ENCODE data around the gene MYO18A. TPM values are rescaled to one million over a fixed set of nuclear protein-coding genes. Genes with fewer than 3 reads are reported as not detected.
A peak's percentile ranks its signal among the peaks of the same experiment; 100 is the strongest.

Gene MYO18A
- total and polyA plus RNA-seq, 11 donors = 83.5 to 340 (median 300) TPM

GRCh38 chr17:29073045-29073444 is 107.2 kb downstream of the MYO18A start:
- intact Hi-C loops (cut with DNase I) = no loop called here
- Histone ChIP-seq H3K27ac (no peak overlapping the region), H3K9me3 (no peaks in the 10 kb centered on the region), H3K36me3 (peaks cover 0 to 29% (median 15%) of the 10 kb centered on the region in 9 donors), H3K27me3 (no peaks in the 10 kb centered on the region), H3K4me3 (no peak overlapping the region), H3K4me1 (peaks cover 0 to 46% (median 13%) of the 10 kb centered on the region in 12 donors)
- TF ChIP-seq POLR2A (IDR thresholded peaks at IDR 0.05) = no peak
- TF ChIP-seq CTCF (IDR thresholded peaks at IDR 0.05) = no peak
- WGBS, 4 donors = 72 to 87% (median 77%) methylated on average over 2 of the region's 2 CpGs
- ATAC-seq (no peak), DNase-seq (no peak)

GRCh38 chr17:29071303-29071702 is 108.9 kb downstream of the MYO18A start:
- H3K4me3 ChIP-seq = no peak overlapping the region
- WGBS, 4 donors = 91 to 97% (median 95%) methylated on average over 1 of the region's 1 CpG
- H3K36me3 ChIP-seq = peaks cover 0 to 15% (median 1%) of the 10 kb centered on the region in 9 donors
- TF ChIP-seq CTCF (IDR thresholded peaks at IDR 0.05) (no peak), POLR2A (IDR thresholded peaks at IDR 0.05) (no peak)
- H3K27ac ChIP-seq = no peak overlapping the region
- ATAC-seq = no peak
- no peak for DNase-seq
- intact Hi-C loops (cut with DNase I) = loop anchor here in 1 of 10 donors (2.0 kb wide), 1 partner anchor 99 kb away; no protein-coding TSS in a partner anchor
- H3K4me1 ChIP-seq = peaks cover 0 to 36% (median 12%) of the 10 kb centered on the region in 12 donors
- no peaks in the 10 kb centered on the region for H3K9me3 ChIP-seq
- no peaks in the 10 kb centered on the region for H3K27me3 ChIP-seq

GRCh38 chr17:29070781-29071180 is 109.4 kb downstream of the MYO18A start:
- peaks cover 0 to 10% (median 0%) of the 10 kb centered on the region in 9 donors for H3K36me3 ChIP-seq
- H3K9me3 ChIP-seq = no peaks in the 10 kb centered on the region
- TF ChIP-seq POLR2A (IDR thresholded peaks at IDR 0.05) (no peak), CTCF (IDR thresholded peaks at IDR 0.05) (no peak)
- no peaks in the 10 kb centered on the region for H3K27me3 ChIP-seq
- intact Hi-C loops (cut with DNase I) = loop anchor here in 1 of 10 donors (2.0 kb wide), 1 partner anchor 98 kb away; no protein-coding TSS in a partner anchor
- H3K4me3 ChIP-seq = no peak overlapping the region
- peaks cover 0 to 36% (median 12%) of the 10 kb centered on the region in 12 donors for H3K4me1 ChIP-seq
- DNase-seq (no peak), ATAC-seq (peak in 1 of 4 donors; percentile 6)
- H3K27ac ChIP-seq = peak overlapping the region in 1 of 12 donors; percentile 9
- 47 to 56% (median 53%) methylated on average over 9 of the region's 9 CpGs for WGBS, 4 donors

- no peaks in the 10 kb centered on the region for H3K9me3 ChIP-seq
- no peak for DNase-seq
- intact Hi-C loops (cut with DNase I) = loop anchor here in 1 of 10 donors (2.0 kb wide), 1 partner anchor 98 kb away; no protein-coding TSS in a partner anchor
- ATAC-seq = peak in 3 of 4 donors; percentile 22 to 30 (median 29)
- peaks cover 0 to 36% (median 12%) of the 10 kb centered on the region in 12 donors for H3K4me1 ChIP-seq
- no peak for TF ChIP-seq CTCF (IDR thresholded peaks at IDR 0.05)
- no peak for TF ChIP-seq POLR2A (IDR thresholded peaks at IDR 0.05)
- peak overlapping the region in 2 of 12 donors; percentile 9 to 12 for H3K27ac ChIP-seq
- H3K27me3 ChIP-seq = no peaks in the 10 kb centered on the region
- no peak overlapping the region for H3K4me3 ChIP-seq
- WGBS, 4 donors = 39 to 46% (median 41%) methylated on average over 10 of the region's 10 CpGs
- peaks cover 0 to 7% (median 0%) of the 10 kb centered on the region in 9 donors for H3K36me3 ChIP-seq
Observed at GRCh38 chr17:29070308-29070707, 109.9 kb downstream of the MYO18A start.
